GM18519 (cell line): ENCODE measurements around the gene ADRM1.

Experiments
- ATAC-seq: cut with Tn5 transposase; IDR thresholded peaks from one replicate; pipeline ENCODE4 v1.9.1; 2021; ENCODE audit warnings: mild to moderate bottlenecking, moderate library complexity; ENCODE audit not compliant: unreplicated experiment, low FRiP score

ADRM1 gene

GRCh38 chr20:62352402-62353288 lies 49.8 kb downstream of the ADRM1 start:
- no peak for ATAC-seq

GRCh38 chr20:62353289-62354030 lies 50.7 kb downstream of the ADRM1 start:
- ATAC-seq = no peak

- ATAC-seq = no peak
Observed at GRCh38 chr20:62354031-62354808, 51.4 kb downstream of the ADRM1 start.

- no peak for ATAC-seq
Observed at GRCh38 chr20:62354811-62355341, 52.1 kb downstream of the ADRM1 start.

GRCh38 chr20:62355516-62355877 lies 52.7 kb downstream of the ADRM1 start:
- no peak for ATAC-seq

- ATAC-seq = no peak
Observed at GRCh38 chr20:62355878-62356588, 53.2 kb downstream of the ADRM1 start.

- ATAC-seq = no peak
Observed at GRCh38 chr20:62356589-62357186, 53.9 kb downstream of the ADRM1 start.

GRCh38 chr20:62357187-62357667 lies 54.4 kb downstream of the ADRM1 start:
- no peak for ATAC-seq

GRCh38 chr20:62357681-62358080 lies 54.9 kb downstream of the ADRM1 start:
- ATAC-seq = no peak
